NCI-H128 (cell line): ENCODE results near the gene GKN2.
A peak's percentile ranks its signal among the peaks of the same experiment; 100 is the strongest.
"Not testable (repeated sequence)": the region's sequence is repeated elsewhere in the genome, so short reads cannot be mapped to it uniquely, and the experiment has no call there.

Experiments
- DNase-seq: peaks from one replicate; lab custom pipeline; 2025; ENCODE audit not compliant: unreplicated experiment; lab: John Stamatoyannopoulos, UW

Gene GKN2

DNA sequence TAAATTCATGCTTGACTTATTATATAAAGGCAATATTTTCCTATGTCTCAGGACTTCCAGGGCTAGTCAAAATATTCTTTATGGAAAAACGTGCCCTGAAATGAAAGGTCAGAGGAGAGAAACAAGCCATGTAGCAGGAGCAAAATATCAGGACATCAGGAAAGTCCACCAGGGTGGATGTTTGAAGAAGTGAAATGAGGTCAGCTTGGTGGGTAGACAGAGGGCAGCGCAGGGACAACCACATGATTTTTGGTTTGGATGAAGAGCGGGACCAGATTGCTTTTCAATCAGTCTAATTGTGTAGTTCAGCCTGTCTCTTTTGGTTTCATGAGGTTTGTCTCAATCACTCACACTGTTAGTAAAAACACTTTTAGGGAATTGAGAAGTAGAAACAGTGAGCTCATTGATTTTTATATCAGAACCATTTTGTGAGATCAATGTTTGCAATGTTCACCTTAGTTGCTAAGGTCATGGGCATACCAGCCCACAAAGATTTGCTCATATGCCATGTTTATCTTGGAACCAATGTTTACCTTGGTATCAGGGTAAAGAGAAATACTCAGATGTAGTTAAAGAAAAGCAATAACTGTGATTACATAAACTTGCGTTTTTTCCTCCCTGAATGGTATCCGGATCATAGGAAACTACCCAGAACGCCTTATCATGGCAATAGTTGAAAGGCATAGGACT, 32.1 kb downstream of the GKN2 start:
- DNase-seq: no peak

DNA sequence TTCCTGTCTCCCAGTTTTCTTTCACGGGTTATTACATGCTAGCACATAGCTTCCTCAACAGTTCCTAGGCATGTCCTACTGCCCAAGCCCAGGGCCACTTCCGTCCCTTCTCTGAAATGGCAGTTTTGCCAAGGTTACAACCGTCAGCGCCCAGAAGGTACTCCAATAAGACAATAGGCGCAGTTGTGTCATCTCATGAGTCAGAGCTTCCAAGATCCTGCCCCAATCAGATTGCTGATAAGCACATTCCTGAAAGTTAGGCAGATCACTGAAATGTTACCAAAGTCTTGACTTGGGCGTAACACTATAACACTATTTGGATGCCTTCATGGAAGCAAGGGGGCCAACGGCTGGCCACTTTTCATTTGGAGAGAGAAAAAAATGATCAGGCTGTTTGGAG, 34.2 kb downstream of the GKN2 start:
- no peak for DNase-seq

DNA sequence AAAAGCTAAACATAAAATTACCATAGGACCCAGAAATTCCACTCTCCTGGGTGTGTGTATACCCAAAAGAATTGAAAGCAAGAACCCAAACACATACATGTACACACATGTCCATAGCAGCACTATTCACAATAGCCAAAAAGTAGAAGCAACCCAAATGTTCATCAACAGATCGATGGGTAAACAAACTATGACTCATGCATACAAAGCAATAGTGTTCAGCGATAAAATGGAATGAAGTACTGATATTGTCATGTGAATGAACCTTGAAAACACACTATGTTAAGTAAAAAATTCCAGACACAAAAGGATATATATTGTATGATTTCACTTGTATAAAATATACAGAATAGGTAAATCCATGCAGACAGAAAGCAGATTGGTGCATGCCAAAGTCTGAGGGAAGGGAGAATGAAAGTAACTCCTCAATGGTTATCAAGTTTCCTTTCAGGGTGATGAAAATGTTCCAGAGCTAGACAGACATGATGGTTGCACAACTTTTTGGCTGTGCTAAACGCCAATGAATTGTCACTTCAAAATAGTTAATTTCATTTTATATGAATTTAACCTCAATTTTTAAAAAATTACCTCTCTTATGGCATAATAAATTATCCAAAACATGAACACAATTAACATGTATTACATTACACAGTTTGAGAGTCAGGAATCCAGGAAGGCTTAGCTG, 35.5 kb downstream of the GKN2 start:
- no peak for DNase-seq

DNA sequence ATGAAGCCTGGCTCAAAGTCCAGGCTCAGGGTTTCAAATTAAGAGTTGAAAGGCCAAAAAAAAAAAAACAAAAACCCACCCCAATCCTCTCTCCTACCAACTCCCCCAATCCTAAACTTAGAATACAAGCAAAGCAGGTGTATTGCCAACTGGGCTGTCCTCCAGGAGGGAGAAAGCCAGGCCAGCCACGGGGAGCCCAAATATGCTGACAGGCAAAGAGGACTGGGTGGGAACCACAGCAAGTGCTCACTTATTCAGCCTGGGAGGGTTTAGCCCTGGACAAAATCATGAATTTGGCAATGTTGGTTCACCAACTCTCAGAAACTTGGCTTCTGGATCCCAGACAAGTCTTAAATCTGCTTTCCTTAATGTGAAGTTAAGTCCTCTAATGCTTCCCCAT, 36.5 kb downstream of the GKN2 start:
- no peak for DNase-seq

- DNase-seq: no peak
These were observed 37.3 kb downstream of the GKN2 start for GRCh38 chr2:68915393-68915792.

GRCh38 chr2:68913359-68913758, 39.3 kb downstream of the GKN2 start:
- no peak for DNase-seq

- DNase-seq: no peak
These were observed 40.0 kb downstream of the GKN2 start for GRCh38 chr2:68912732-68913131.

GRCh38 chr2:68912111-68912510, 40.6 kb downstream of the GKN2 start:
- DNase-seq: no peak

GRCh38 chr2:68911709-68912108, 41.0 kb downstream of the GKN2 start:
- DNase-seq: no peak

DNA sequence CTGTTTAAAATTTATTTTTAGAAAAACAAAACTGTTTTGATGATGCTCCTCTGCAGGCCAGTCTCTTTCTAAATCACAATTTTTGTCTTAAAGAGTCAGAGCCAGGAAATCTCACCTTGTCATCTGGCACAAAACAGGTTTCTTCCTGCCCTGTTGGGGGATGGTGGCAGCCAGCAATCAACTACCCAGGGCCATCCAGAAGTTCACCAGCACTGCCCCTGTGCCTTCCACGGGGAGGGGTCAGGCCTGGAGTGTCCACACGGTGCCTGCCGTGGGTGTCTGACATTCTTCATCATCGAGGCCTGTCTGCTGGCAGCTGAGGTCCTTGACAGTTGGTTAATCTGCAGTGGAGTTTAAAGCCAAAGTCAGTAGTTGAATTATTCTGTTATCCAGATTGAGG, 41.4 kb downstream of the GKN2 start:
- no peak for DNase-seq

DNA sequence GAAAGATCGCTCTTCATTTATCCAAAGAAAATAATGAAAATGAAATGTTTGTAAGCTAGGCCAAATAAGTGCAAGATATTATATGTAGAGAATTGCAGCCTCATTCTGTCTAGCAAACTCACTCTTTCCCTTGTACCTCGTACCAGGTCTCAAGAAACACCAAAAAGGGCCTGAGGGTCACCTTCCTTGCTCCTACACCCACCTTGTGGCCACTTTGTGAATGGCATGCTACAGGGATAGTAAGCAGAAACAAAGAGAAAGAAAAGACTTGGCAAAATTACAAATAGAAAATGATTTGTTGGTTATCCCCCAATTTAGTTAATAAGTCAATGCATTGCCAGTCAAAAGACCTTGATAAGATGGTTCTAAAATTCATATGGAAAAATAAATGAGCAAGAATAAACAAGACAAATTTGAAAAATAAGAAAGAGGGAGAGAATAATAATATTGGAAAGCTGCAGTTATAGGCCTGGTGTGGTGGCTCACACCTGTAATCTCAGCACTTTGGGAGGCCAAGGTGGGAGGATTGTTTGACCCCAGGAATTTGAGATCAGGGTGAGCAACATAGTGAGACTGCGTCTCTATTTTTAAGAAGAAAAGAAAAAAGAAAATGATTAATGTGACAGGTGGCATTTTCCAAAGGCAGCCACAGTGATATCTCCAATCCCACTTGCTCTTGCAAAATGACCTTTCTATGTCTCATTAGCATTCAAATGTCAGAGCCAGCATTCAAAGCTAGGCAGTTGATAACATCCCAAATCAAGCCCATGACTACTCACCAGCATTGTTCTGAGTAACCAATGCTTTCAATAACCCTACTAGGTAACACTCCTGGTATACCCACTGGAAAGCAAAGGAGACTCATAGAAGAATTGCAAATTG, 42.7 kb downstream of the GKN2 start:
- peak; percentile 64 for DNase-seq

- no peak for DNase-seq
These were observed 44.2 kb downstream of the GKN2 start for GRCh38 chr2:68908392-68908970.

DNA sequence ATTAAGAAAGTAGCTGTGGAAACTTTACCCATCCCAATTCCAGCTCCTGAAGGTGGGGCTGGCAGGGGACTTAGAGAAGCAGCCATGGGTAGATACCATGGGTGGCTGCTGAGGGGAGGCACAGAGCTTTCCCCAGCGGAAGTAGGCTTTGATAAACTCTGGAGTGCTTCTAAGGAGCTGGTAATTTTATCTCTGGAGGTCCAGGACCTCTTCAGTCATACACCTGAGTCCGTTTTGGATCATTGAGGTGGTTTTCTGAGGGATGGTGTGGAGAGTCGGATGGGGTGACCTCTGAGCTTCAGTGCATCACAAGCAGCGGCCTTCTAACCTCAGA, 44.8 kb downstream of the GKN2 start:
- DNase-seq: no peak

DNA sequence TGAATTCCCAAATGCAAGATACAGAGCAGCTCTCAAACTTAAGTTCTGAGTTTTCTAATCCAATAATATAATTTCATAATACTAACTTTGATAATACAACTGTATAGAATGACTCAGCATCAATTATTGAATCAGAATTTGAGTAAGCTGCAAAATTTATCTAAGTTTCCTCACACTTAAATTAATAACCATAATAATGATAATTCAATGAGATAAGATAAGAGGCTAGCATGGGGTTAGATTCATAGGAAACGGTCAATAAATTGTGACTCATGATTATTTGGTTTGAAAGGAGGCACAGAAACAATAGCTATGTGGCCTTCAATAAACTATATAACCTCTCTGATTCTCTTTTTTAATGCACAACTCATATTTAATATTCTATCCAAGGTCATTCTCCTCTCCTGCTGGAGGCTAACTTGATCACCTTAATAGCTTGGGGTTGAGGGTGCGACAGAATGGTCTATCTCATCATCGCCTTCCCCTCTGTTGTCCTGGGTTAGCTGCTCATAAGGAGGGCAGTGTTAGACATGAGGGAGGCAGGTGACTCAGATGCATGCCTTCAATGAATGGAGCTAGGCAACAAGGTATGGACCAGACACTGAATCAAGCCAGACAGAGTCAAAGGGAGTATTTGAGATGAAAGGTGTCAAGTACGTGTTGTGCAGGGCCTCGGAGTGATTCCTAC, 45.3 kb downstream of the GKN2 start:
- no peak for DNase-seq

GRCh38 chr2:68906716-68907115, 46.0 kb downstream of the GKN2 start:
- no peak for DNase-seq

GRCh38 chr2:68905116-68905515, 47.6 kb downstream of the GKN2 start:
- DNase-seq: no peak

DNA sequence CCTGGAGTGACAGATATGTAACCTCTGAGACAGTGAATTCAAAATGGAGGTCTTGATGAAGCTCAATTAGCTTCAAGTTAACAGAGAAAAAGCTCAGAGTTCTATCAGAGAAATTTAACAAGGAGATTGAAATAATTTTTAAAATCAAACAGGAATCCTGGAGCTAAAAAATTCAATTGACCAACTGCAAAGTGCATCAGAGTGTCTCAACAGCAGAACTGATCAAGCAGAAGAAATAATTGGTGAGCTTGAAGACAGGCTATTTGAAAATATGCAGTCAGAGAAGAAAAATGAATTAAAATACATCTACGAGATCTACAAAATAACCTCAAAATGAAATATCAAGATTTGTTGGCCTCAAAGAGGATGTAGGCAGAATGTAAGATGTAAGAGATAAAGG, 51.1 kb downstream of the GKN2 start:
- DNase-seq: no peak

GRCh38 chr2:68901199-68901514, 51.5 kb downstream of the GKN2 start:
- DNase-seq: no peak

GRCh38 chr2:68900496-68901198, 52.0 kb downstream of the GKN2 start:
- DNase-seq: no peak

- not testable (repeated sequence) for DNase-seq
These were observed 56.7 kb downstream of the GKN2 start for GRCh38 chr2:68895981-68896380.
